ACHN (cell line): ENCODE measurements around the gene ITPKC.
A peak's percentile ranks its signal among the peaks of the same experiment; 100 is the strongest.
"Not testable (repeated sequence)": the region's sequence is repeated elsewhere in the genome, so short reads cannot be mapped to it uniquely, and the experiment has no call there.

Experiments used
- DNase-seq: peaks from one replicate; pipeline ENCODE4 v3.0.0-alpha.2; 2015
- in situ Hi-C: cut with HindIII; loops from 2 replicates; pipeline ENCODE4 v1.10.0; 2017; ENCODE audit warnings: low sequenced_read_pairs, low pct_ligation_motif_present, low pct_unique_long_range_greater_than_20kb

The ITPKC gene

DNA sequence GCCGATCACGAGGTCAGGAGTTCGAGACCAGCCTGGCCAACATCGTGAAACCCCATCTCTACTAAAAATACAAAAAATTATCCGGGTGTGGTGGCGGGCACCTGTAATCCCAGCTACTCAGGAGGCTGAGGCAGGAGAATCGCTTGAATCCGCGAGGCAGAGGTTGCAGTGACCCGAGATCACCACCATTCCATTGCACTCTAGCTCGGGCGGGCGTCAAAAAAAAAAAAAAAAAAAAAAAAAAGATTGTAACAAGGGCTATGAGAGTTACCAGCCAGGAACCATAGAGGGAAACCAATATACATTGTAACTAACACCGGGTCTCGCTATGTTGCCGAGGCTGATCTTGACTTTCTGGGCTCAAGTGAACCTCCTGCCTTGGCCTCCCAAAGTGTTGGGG is 15.4 kb downstream of the ITPKC start:
- DNase-seq, in situ Hi-C loops: not testable (repeated sequence)

DNA sequence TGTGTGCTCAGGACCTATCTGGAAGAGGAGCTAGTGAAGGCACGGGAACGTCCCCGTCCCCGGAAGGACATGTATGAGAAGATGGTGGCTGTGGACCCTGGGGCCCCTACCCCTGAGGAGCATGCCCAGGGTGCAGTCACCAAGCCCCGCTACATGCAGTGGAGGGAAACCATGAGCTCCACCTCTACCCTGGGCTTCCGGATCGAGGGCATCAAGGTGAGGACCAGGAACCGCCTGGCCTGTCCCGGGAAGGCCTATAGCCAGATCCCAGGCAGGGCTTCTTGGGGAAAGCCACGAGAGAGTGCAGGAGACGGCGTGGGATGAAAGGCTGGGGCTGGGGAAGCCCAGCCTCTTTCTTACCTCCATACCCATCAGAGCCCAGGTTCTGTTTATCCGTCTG is 16.2 kb downstream of the ITPKC start:
- in situ Hi-C loops, result no loop called here
- no peak for DNase-seq

DNA sequence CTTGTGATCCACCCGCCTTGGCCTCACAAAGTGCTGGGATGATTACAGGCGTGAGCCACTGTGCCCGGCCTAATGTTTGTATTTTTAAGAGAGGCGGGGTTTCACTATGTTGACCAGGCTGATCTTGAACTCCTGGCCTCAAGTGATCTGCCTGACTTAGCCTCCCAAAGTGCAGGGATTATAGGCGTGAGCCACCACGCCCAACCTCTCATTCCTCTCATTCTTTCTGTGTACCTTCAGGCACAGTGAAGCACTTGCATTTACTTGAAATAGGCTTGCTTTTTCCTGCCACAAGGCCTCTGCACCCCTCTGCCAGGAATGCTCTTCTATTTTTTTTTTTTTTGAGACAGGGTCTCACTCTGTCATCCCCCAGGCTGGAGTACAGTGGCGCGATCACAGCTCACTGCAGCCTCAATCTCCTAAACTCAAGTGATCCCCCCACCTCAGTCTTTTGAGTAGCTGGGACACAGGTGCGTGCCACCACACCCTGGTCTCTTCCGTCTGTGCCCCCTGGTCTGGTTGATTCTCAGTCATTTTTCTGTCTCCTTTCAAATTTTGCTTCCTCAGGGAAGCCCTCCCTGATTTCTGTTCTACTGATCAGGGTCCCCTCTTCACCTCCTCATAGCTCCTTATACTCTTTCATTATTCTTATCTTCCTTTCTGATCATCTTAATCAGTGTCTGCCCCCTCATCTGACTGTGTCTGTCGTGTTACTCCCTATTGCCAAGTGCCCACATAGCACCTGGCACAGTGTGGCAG is 18.3 kb downstream of the ITPKC start:
- in situ Hi-C loops, result no loop called here
- DNase-seq, result no peak

GRCh38 chr19:40736661-40737060 is 19.7 kb downstream of the ITPKC start:
- in situ Hi-C loops, result no loop called here
- no peak for DNase-seq

GRCh38 chr19:40737102-40737644 is 20.3 kb downstream of the ITPKC start:
- in situ Hi-C loops, result no loop called here
- no peak for DNase-seq

DNA sequence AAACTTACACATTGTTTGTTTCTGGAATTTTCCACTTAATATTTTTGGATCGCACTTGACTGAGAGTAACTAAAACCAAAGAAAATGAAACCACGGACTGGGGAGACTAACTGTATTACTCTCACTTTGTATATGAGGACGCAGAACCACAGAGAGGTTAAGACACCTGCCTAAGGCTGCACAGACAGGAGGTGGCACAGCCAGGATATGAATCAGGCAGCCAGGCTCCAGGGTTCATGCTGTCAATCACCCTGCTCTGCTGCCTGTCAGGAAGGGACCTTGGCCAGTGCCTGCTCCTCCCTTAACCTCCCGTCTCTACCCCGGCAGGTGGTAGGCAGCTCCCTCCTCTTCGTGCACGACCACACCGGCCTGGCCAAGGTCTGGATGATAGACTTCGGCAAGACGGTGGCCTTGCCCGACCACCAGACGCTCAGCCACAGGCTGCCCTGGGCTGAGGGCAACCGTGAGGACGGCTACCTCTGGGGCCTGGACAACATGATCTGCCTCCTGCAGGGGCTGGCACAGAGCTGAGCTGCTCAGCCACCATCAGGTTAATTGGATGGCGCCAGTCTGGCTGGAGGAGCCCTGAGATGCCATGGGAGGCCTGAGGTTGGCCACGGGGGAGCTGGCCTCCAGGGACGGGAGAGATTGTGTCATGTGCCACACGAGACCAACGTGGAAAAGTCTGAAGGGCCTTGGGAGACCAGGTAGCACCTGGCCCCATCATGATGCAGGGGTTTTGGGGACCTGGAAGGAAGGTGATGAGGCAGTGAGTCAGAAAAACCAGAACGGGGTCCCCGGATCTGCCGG is 22.3 kb downstream of the ITPKC start:
- in situ Hi-C loops, result no loop called here
- DNase-seq, result no peak

- no peak for DNase-seq
- in situ Hi-C loops, result no loop called here
Observed at GRCh38 chr19:40739871-40740703, 23.2 kb downstream of the ITPKC start.

- no peak for DNase-seq
- in situ Hi-C loops, result no loop called here
Observed at GRCh38 chr19:40740747-40741146, 23.8 kb downstream of the ITPKC start.

- DNase-seq, result no peak
- in situ Hi-C loops, result no loop called here
Observed at GRCh38 chr19:40741527-40742390, 24.8 kb downstream of the ITPKC start.

DNA sequence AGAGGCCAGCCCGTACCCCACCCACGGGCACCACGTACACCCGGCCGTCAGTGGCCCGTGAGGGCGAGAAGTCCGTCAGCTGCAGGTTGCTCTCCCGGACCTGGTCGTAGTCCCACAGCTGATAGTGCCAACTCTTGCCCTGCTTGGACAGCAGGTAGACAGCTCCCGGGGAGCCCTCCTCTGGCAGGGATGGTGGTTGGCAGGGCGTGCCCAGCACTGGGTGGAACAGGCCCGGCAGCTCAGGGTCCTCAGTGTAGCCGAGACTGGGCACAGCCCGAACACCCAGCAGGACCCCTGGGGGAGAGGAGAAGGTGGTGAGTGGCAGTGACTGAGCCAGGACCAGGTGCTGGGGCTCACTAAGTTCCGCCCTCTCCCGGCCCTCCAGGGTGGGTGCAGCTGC is 25.6 kb downstream of the ITPKC start:
- in situ Hi-C loops, result no loop called here
- DNase-seq, result no peak

- in situ Hi-C loops, result no loop called here
- no peak for DNase-seq
Observed at GRCh38 chr19:40742886-40743285, 26.0 kb downstream of the ITPKC start.

DNA sequence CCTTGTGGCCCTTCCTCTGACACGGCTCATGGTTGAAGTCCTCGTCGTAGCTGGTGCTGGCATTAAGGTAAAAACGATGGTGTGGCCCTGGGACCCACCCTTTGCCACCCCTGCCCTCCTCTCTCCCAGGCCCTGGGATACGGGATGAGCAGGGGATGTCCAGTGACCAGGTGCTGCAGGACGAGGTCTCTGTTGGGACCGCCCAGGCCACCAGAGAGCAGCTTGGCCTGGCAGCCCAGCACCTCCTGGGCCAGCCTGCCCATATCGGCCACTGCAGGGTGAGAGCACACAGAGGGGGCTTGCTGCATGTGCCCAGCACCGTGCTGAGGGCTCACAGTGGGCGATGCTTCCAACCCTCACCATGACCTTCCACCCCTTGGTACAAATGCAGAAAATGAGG is 27.0 kb downstream of the ITPKC start:
- in situ Hi-C loops, result no loop called here
- DNase-seq, result no peak

- in situ Hi-C loops, result no loop called here
- DNase-seq, result no peak
Observed at GRCh38 chr19:40744554-40745401, 27.9 kb downstream of the ITPKC start.

DNA sequence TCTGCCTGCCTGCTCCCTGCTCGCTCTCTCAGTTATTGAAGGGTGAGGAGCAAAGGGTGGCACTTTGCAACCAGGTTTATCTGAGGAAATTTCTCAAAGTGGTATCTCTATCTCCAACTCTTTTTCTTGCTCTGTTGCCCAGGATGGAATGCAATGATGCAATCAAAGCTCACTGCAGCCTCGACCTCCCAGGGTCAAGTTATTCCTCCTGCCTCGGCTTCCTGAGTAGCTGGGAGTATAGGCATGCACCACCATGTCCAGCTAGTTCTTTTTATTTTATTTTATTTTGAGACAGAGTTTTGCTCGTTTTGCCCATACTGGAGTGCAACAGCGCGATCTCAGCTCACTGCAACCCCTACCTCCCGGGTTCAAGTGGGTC is 28.5 kb downstream of the ITPKC start:
- peak; percentile 60 for DNase-seq
- in situ Hi-C loops, result no loop called here

DNA sequence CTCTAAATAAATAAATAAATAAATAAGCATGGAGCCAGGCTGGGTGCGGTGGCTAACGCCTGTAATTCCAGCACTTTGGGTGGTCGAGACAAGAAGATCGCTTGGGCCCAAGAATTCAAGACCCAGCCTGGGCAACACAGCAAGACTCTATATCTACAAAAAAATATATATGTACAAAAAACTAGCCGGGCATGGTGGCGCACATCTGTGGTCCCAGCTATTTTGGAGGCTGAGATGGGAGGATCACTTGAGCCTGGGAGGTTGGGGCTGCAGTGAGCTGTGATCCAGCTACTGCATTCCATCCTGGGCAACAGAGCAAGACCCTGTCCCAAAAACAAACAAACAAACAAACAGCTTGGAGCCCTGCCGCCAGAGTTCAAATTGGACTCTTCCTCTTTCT is 30.6 kb downstream of the ITPKC start:
- in situ Hi-C loops, result no loop called here

DNA sequence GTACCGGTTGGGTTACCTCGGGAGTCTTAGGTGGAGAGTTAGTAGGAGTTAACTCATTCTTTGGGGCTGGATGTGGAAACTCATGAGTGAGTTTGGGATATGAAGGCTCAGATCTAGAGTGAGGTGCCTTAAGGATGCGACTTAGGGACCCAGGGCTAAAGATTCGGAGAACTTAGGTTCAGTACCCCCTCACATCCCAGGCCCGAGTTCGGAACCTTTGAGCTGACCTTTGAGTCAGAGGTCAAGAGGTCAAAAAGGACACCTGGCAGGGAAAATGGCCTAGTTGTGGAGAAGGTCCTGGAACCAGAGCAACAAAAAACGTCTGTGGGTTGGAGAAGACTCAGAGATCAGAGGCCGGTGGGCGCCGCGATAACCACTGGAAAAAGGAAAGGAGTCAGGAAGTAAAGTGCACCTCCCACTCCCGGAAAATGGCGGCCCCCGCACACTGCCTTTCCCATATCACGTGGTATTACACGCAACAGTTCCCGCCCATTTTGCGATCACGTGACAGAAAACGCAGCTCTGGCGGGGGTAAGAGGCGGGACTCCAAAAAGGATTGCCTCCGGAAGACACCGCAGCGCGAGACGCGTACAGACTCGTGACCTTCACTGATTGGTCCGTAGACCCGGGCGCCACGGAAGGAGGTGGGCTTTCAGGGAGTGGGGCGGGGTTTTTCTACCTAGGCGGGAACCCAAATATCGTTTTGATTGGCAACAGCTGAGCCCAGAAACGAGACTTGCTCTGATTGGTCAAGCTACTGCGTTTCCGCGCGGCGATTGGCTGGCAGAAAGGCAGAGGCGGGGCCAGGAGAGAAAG is 33.4 kb downstream of the ITPKC start, which contains the start of gene ACTMAP:
TSS of gene ACTMAP (minus strand) at position 420 of the 816 bp plus-strand sequence. CDS start 674 bp downstream, outside the sequence.
- peak; percentile 99 for DNase-seq
- in situ Hi-C loops, result no loop called here

More for the DNA sequence above, 30.6 kb downstream of the ITPKC start:
- no peak for DNase-seq
